Endometrial microvascular endothelial cells (primary cell): ENCODE results near the gene CBL. TPM values are rescaled to one million over a fixed set of nuclear protein-coding genes. Genes with fewer than 3 reads are reported as not detected.

Experiments used
- in situ Hi-C: cut with HindIII; loops from 2 replicates; pipeline ENCODE4 v1.10.0; 2017; ENCODE audit warnings: low sequenced_read_pairs, low pct_unique_long_range_greater_than_20kb; ENCODE audit errors: inconsistent ontology term
- total RNA-seq: library from RNA; depleted of rRNA; stranded (reverse); fragments of >200 nt; gene quantifications from one replicate; pipeline ENCODE4 v1.2.3, GENCODE V29; 2015; ENCODE audit errors: inconsistent ontology term

CBL gene
- total RNA-seq, 1 donor from 2014 or later, result 20.4 TPM

DNA sequence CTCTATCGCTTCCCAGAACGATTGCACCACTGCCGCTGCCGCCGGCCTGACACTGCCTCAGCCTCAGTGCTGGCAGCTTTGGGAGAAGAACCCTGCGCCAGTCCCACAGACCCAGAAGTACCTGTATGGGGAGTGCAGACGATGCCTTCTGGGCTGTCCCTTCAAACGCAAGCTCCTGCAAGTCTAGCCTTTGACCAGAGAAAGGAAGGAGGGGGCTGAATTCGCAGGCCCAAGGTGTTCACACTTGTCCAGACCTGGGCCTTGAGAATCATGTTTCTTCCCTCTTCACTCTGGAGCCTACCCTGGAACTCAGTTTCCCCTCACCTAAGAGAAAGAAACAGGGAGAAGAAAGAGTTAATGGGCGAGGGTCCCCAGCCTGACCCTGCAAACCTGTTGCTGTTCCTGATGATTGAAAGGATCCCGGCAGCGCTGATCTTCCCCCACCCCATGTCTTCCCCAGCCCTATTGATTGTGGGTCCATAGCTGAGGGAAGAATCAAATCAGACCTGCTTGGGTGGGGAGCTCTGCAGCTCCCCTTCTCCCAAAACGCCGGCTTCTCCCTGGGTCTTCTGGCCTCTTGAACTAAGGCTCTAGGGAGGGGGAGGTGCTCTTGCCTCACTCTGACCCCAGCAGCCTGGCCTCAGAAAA lies 111.6 kb downstream of the CBL start:
- in situ Hi-C loops, result no loop called here

DNA sequence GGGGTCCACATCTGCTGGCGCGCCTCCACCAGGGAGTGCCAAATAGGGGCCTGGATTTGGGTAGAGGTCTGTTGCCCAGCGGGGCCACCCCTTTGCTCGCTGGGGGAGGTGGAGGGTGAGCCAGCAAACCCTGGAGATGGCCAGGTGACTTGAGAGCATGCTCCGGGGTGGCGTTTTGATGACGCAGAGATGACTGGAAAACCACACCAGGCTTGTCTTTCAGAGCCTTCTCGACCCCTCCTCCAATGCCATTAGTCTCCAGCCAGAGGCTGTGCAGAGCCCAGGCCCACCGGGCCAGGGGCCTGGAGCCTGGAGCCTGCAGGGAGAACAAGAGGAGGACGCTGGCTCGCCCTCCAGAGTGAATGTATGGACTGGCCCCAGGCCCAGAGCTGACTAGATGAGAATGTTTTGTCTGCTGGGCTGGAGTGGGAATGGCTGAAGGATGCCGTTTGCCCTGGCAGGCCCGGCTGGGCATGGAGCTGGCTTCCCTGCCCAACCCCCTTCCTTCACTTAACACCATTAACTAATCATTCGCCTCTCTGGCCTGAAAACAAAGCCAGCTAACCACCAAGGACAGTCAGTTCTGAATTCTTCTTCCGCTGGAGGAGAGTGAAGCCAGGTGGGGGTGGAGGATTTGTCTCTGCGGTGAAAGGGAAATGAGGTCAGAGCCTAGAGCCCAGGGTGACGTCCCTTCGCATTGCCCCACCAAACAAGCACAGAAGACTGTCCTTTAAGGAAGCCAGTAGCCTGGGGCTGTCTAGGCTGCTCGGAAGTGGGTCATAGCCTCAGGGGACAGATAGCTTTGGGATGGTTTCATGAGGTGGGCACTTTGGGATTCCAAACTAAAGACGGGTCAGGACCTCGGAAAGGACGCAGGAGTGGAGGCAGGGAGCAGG lies 112.3 kb downstream of the CBL start:
- in situ Hi-C loops, result no loop called here

- in situ Hi-C loops, result no loop called here
Measured at GRCh38 chr11:119319136-119319699, 113.1 kb downstream of the CBL start.

DNA sequence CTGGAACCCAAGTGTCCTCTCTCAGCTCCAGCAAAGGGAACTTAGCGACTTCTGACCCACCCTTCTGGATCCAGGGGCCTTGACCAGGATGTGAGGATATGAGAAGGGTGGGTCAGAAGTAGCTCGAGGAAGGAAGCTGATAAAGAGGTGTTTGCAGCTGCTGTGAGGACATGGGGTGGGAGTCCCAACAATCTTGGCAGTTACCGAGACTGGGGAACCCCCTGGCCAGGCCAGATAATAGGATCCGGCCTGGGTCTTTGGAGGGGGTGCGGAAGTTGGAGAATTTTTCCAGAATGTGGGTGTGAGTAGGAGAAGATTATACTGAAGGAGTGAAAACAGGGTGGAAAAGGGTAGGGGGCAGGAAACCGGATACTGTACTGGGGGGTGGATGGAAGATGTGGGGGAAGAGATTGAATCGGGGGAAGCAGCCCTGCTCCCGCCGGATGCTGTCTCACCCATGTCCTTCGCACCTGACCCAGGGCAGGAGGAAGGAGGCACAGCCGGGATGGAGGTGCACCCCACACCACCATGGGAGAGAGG lies 113.6 kb downstream of the CBL start:
- in situ Hi-C loops, result no loop called here

GRCh38 chr11:119320240-119320775 lies 114.2 kb downstream of the CBL start:
- in situ Hi-C loops, result no loop called here

- in situ Hi-C loops, result no loop called here
Measured at GRCh38 chr11:119320776-119321524, 114.8 kb downstream of the CBL start.

GRCh38 chr11:119322360-119322739 lies 116.2 kb downstream of the CBL start:
- in situ Hi-C loops, result no loop called here

DNA sequence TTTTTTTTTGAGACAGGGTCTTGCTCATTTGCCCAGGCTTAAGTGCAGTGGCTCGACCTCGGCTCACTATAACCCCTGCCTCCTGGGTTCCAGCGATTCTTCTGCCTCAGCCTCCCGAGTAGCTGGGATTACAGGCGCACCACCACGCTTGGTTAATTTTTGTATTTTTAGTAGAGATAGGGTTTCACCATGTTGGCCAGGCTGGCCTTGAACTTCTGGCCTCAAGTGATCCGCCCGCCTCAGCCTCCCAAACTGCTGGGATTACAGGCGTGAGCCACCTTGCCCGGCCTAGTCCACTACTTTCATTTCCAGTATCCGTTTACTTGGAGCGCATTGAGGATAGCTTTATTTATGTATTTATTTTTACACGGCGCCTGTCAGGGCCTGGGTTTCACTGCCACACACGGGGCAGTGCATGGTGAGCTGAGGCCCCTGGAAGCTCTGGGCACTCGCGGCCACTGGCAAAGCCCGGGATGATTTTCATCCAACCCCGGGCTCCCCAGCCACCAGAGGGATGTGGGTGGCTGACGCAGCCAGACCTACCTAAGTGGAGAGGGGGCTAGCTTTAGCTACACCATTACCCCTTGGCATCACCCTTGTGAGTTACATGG lies 116.9 kb downstream of the CBL start:
- in situ Hi-C loops, result no loop called here

- in situ Hi-C loops, result no loop called here
Measured at GRCh38 chr11:119323532-119324033, 117.4 kb downstream of the CBL start.

DNA sequence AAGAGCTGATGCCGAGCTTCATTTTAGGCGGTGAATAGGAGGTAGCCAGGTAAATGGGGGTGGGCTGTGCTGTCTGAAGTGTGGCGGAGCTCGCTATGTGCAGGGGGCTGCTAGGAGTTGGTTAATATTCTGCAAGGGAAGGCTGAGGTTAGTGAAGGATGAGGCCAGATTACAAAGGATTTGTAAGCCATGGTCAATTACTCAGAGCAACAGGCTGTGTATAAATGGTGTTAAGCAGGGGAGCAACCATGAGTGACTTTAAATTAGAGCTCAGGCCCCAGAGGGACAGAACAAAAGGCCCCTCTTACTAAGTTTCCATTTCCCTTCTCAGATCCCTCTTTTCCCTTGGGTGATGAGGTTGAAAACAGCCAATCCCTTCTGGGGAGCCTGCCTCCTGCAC lies 118.0 kb downstream of the CBL start:
- in situ Hi-C loops, result no loop called here

GRCh38 chr11:119329320-119329719 lies 123.2 kb downstream of the CBL start:
- in situ Hi-C loops, result no loop called here

DNA sequence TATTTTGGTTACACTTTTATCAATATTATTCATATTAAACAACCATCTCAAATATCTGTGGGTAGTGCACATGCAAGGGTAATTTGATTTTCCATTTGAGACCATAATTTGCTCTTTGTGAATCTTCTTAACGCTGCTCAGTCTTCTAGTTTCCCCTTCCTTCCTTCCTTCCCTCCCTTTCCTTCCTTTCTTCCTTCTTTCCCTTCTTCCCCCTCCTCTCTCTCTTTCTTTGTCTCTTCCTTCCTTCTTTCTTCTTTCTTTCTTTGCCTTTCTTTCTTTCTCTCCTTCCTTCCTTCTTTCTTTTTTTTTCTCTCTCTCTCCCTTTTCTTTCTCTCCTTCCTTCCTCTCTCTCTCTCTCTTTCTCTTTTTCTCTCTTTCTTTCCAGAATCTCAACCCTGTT lies 124.1 kb downstream of the CBL start:
- in situ Hi-C loops, result no loop called here

DNA sequence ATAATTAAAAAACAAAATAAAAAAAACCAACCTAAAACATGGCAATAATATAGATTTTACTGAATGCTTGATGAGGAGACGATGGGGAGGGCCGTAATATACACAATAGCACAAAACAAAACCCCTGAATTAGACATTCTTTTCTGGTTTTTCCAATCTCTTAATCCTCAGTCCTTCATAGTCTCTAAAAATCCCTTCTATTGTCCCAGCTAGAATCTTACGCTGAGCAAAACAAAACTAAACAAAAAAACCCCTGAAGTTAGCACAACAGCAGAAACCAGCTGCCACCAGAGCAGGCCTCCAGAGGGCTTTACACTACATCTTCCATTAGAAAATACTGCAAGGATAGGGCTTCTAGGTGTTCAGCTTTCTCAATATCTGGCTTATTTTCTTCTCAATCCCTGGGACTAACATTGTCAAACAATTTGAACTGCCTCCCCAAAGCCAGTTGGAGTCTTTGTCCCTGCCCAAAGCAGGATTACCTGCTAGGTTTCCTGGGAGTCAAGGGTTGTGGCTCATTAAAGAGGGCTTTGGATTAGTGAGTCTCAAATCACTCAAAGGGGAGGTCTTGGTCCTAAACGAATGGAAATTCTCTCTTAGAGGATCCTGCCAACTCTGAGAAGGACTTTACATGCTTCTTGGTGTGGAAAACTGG lies 126.1 kb downstream of the CBL start:
- in situ Hi-C loops, result no loop called here

DNA sequence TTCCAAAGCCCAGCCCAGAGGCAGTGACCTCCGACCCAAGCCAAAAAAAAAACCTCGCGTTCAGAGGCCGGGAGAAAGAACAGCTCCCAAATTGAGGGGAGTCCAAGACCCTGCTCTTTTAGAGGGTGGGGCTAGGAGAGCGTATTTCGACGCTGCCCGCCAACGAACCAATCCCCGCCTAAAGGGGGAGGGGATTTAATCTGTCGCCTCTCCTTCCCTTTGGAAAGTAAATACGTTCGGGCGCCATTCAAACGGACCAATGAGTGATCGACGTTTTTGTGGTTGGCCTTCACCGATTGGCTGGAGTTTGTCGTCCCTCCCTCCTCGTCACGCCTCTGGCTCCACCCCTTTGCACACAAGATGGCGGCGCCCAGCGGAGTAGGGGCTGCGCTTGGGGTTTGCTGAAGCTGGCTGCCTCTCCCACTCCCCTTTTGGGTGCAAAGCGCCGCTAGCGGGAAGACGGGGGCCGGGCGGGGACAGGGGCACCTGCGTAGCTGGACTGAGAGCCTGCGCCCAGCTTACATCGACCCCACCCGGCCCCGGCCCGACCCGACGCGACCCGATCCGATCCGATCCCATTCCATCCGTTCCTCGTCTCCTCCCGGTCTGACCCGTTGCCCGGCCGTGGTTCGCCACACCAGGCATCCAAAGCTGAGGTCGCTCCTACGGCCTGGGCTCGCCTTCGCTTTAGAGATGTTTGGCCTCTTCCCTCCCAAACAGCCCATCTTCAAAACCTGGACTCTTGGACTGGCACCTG lies 128.2 kb downstream of the CBL start, which contains the start of gene RNF26:
RNF26 (plus strand) TSS at position 354 of the 757 bp plus-strand sequence. CDS start 596 bp downstream, outside the sequence.
- in situ Hi-C loops, result no loop called here

DNA sequence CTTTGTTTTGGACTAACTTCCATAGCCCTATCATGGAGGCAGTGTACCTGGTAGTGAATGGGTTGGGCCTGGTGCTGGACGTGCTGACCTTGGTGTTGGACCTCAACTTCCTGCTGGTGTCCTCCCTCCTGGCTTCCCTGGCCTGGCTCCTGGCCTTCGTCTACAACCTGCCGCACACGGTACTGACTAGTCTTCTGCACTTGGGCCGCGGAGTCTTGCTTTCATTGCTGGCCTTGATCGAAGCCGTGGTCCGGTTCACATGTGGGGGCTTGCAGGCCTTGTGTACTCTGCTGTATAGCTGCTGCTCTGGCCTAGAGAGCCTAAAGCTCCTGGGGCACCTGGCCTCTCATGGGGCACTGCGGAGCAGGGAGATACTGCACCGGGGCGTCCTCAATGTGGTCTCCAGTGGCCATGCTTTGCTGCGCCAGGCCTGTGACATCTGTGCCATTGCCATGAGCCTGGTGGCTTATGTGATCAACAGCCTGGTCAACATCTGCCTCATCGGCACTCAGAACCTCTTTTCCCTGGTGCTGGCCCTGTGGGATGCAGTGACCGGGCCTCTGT lies 129.0 kb downstream of the CBL start:
- in situ Hi-C loops, result no loop called here

DNA sequence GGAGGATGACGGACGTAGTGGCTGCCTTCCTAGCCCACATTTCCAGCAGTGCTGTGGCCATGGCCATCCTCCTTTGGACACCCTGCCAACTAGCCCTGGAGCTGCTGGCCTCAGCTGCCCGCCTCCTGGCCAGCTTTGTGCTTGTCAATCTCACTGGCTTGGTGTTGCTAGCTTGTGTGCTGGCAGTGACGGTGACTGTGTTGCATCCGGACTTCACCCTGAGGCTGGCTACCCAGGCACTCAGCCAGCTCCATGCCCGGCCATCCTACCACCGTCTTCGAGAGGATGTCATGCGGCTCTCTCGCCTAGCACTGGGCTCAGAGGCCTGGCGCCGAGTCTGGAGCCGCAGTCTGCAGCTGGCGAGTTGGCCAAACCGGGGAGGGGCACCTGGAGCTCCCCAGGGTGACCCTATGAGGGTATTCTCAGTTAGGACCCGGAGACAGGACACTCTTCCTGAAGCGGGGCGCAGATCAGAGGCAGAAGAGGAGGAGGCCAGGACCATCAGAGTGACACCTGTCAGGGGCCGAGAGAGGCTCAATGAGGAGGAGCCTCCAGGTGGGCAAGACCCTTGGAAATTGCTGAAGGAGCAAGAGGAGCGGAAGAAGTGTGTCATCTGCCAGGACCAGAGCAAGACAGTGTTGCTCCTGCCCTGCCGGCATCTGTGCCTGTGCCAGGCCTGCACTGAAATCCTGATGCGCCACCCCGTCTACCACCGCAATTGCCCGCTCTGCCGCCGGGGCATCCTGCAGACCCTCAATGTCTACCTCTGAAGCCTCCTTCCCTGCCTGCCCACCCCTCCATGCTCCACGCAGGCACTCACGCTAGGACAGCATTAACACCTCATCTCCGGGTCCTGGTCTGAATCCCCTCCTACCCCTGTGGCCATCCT lies 129.8 kb downstream of the CBL start:
- in situ Hi-C loops, result no loop called here
